K562 (cell line): ENCODE data around the gene SRPK1. TPM values are rescaled to one million over a fixed set of nuclear protein-coding genes. Genes with fewer than 3 reads are reported as not detected.

Experiments used
- CHAMP1 ChIP-seq: fragments of 450-650 bp; IDR thresholded peaks from 2 replicates; pipeline ENCODE4 v1.6.1; 2016; ENCODE audit warnings: mild to moderate bottlenecking
- CHD7 ChIP-seq: fragments of 200-600 bp; sonication (generic); IDR thresholded peaks from one replicate; pipeline ENCODE4 v1.6.1; 2012; ENCODE audit warnings: mild to moderate bottlenecking, low read depth, low read length, inconsistent platforms
- ETV5 ChIP-seq: sonication (generic); formaldehyde crosslinking; IDR thresholded peaks from 2 replicates; pipeline ENCODE4 v1.4.0; 2020; ENCODE audit warnings: low read depth, mild to moderate bottlenecking, missing genetic modification reagents
- FOXA1 ChIP-seq: fragments of 450-650 bp; IDR thresholded peaks from 2 replicates; pipeline ENCODE4 v1.6.1; 2016; ENCODE audit warnings: mild to moderate bottlenecking, borderline replicate concordance
- HDAC1 ChIP-seq, 2 experiments: fragments of 450-650 bp; IDR thresholded peaks; 2 replicates each; pipeline ENCODE4 v1.6.1; 2016 to 2017; ENCODE audit warnings: inconsistent platforms in 1 of 2, mild to moderate bottlenecking in 1 of 2, moderate library complexity in 1 of 2
- POU5F1 ChIP-seq: fragments of 150-350 bp; IDR thresholded peaks from 2 replicates; pipeline ENCODE4 v1.6.1; 2014; ENCODE audit warnings: borderline replicate concordance, low read length, low read depth, mild to moderate bottlenecking; ENCODE audit not compliant: partially characterized antibody
- SMARCB1 ChIP-seq: IDR thresholded peaks from 2 replicates; pipeline ENCODE4 v1.6.1; 2011; ENCODE audit warnings: improper control_type of control experiment, low read depth; ENCODE audit not compliant: insufficient read length
- TAF7 ChIP-seq: fragments of 450-650 bp; IDR thresholded peaks from 2 replicates; pipeline ENCODE4 v1.6.1; 2016; ENCODE audit warnings: missing genetic modification characterization, missing compliant biosample characterization
- polyA plus RNA-seq, 8 experiments: library from polyadenylated mRNA; depleted of rRNA in 4 of 8; stranded (reverse) in 5 of 8; unstranded in 3 of 8; fragments of >200 nt; fragmentation: Nextera tagmentation in 2 of 8; fragmentation: Illumina TruSeq in 1 of 8; extraction: Ambion mirVana in 2 of 8; extraction: Trizol in 1 of 8; gene quantifications; 2 replicates each; pipeline versions ENCODE4 v1.2.1 to v1.2.3, GENCODE V29; 2011 to 2014; ENCODE audit warnings: inconsistent platforms in 1 of 8, missing spikeins in 1 of 8
- total RNA-seq, 7 experiments: library from RNA; depleted of rRNA in 6 of 7; stranded (reverse); fragments of >200 nt in 6 of 7; fragmentation: Illumina TruSeq in 2 of 7; extraction: Trizol in 2 of 7; gene quantifications; 2 replicates each; pipeline versions ENCODE4 v1.2.1 to v1.2.3, GENCODE V29; 2011 to 2021; ENCODE audit warnings: low replicate concordance in 1 of 7

SRPK1 gene
- total and polyA plus RNA-seq, 9 of the 15 experiments (the other 6 are each of a cell fraction or from before 2014, with no cell fraction given): 99.6 to 185 (median 159) TPM

- no peak for TF ChIP-seq CHD7
- TF ChIP-seq CHAMP1: peak; percentile 74
- no peak for TF ChIP-seq POU5F1
- no peak for TF ChIP-seq SMARCB1
- no peak for TF ChIP-seq FOXA1
- no peak for TF ChIP-seq TAF7 (tag)
- TF ChIP-seq ETV5: peak; percentile 96
- TF ChIP-seq HDAC1 (IDR thresholded peaks at IDR 0.05): peak in 1 of 2 experiments; percentile 77; a peak in 2 of 4 replicates
Measured at GRCh38 chr6:35804996-35805736, 115.7 kb downstream of the SRPK1 start, which contains the start of gene LHFPL5 (continued).
